T-cell (primary cell): Measurements from ENCODE around the gene TWIST2. TPM values are rescaled to one million over a fixed set of nuclear protein-coding genes. Genes with fewer than 3 reads are reported as not detected.

Experiments
- ATAC-seq, 4 experiments: fragments of 200-7000 bp in 3 of 4; fragments of 150-1000 bp in 1 of 4; cut with Tn5 transposase; replicated peaks in 1 of 4; 1 replicate in 3 of 4; 2 replicates in 1 of 4; pipeline ENCODE4 v1.10.0; 2021; ENCODE audit warnings: moderate library complexity in 3 of 4, mild to moderate bottlenecking in 2 of 4, moderate number of reproducible peaks in 1 of 4
- CTCF ChIA-PET, 2 donors: fragments of 300-600 bp; sonication (Branson Sonifier 250); formaldehyde crosslinking; loops; one replicate each; lab custom pipeline; 2022; ENCODE audit warnings: antibody characterized with exemption in 2 of 2; lab: Charles Lee
- POLR2A ChIA-PET, 2 donors: fragments of 300-600 bp; sonication (Branson Sonifier 250); formaldehyde crosslinking; loops; one replicate each; lab custom pipeline; 2022; ENCODE audit warnings: antibody characterized with exemption in 2 of 2; lab: Charles Lee
- DNase-seq, 35 experiments: peaks; one replicate each; pipeline versions ENCODE4 v3.0.0 to v3.0.0-alpha.2; 2013 to 2023
- H3K27ac ChIP-seq: one replicate; pipeline ENCODE4 v1.5.1; 2013; ENCODE audit warnings: low read length
- H3K27me3 ChIP-seq, 2 experiments: replicated peaks in 1 of 2; 1 replicate in 1 of 2; 2 replicates in 1 of 2; pipeline versions ENCODE4 v1.6.1 to v1.7.0; 2013; ENCODE audit warnings: low read length in 1 of 2, mixed read lengths in 1 of 2; ENCODE audit not compliant: control insufficient read depth in 2 of 2, insufficient read depth in 2 of 2; ENCODE audit errors: extremely low read depth in 1 of 2
- H3K36me3 ChIP-seq, 2 donors: 1 replicate in 1 of 2; 2 replicates in 1 of 2; pipeline versions ENCODE4 v1.6.1 to v1.7.0; 2013; ENCODE audit warnings: low read length in 1 of 2; ENCODE audit not compliant: control insufficient read depth in 2 of 2, insufficient read depth in 1 of 2; ENCODE audit errors: extremely low read depth in 1 of 2
- H3K4me1 ChIP-seq, 2 experiments: 1 replicate in 1 of 2; 2 replicates in 1 of 2; pipeline versions ENCODE4 v1.6.1 to v1.7.0; 2013; ENCODE audit warnings: low read length in 2 of 2, mixed read lengths in 1 of 2; ENCODE audit not compliant: insufficient read depth in 2 of 2, control insufficient read depth in 1 of 2; ENCODE audit errors: extremely low read depth in 1 of 2
- H3K4me3 ChIP-seq, 2 donors: 1 replicate in 1 of 2; 2 replicates in 1 of 2; pipeline versions ENCODE4 v1.5.1 to v1.7.0; 2013; ENCODE audit warnings: mild to moderate bottlenecking in 2 of 2, low read length in 1 of 2, moderate library complexity in 1 of 2; ENCODE audit not compliant: control insufficient read depth in 1 of 2; ENCODE audit errors: extremely low read depth in 1 of 2
- H3K9me3 ChIP-seq: 2 replicates; pipeline ENCODE4 v1.7.0; 2013
- H3K27ac Mint-ChIP-seq, 2 donors: one replicate each; pipeline ENCODE4 v1.8.0; 2020 to 2021; ENCODE audit warnings: mild to moderate bottlenecking in 2 of 2, mixed read lengths in 2 of 2
- H3K27me3 Mint-ChIP-seq, 2 donors: one replicate each; pipeline ENCODE4 v1.8.0; 2021 to 2022; ENCODE audit warnings: mixed read lengths in 2 of 2
- H3K36me3 Mint-ChIP-seq: one replicate; pipeline ENCODE4 v1.8.0; 2021; ENCODE audit warnings: mixed read lengths
- H3K4me1 Mint-ChIP-seq, 3 donors: one replicate each; pipeline ENCODE4 v1.8.0; 2020 to 2022; ENCODE audit warnings: mixed read lengths in 3 of 3, mild to moderate bottlenecking in 1 of 3
- H3K4me3 Mint-ChIP-seq, 3 donors: one replicate each; pipeline ENCODE4 v1.8.0; 2020 to 2022; ENCODE audit warnings: mild to moderate bottlenecking in 3 of 3, mixed read lengths in 3 of 3, moderate library complexity in 3 of 3
- H3K9me3 Mint-ChIP-seq, 3 donors: one replicate each; pipeline ENCODE4 v1.8.0; 2020 to 2022; ENCODE audit warnings: mixed read lengths in 3 of 3
- WGBS: methylation state at CpG from one replicate; pipeline ENCODE4 v1.1.5; 2013; ENCODE audit warnings: missing lambda C conversion rate; ENCODE audit not compliant: insufficient coverage; 5-methylcytosine and 5-hydroxymethylcytosine counted together
- total RNA-seq, 35 experiments: library from RNA in 6 of 35; stranded (reverse) in 6 of 35; fragments of 120-200 nt in 1 of 35; gene quantifications; one replicate each; pipeline versions ENCODE4 v1.2.1 to v1.2.4 and lab custom pipeline; 2013 to 2026

The TWIST2 gene
- total RNA-seq, 5 donors from 2014 or later (not counting 1 experiment from before 2014, with no cell fraction given) = not detected

DNA sequence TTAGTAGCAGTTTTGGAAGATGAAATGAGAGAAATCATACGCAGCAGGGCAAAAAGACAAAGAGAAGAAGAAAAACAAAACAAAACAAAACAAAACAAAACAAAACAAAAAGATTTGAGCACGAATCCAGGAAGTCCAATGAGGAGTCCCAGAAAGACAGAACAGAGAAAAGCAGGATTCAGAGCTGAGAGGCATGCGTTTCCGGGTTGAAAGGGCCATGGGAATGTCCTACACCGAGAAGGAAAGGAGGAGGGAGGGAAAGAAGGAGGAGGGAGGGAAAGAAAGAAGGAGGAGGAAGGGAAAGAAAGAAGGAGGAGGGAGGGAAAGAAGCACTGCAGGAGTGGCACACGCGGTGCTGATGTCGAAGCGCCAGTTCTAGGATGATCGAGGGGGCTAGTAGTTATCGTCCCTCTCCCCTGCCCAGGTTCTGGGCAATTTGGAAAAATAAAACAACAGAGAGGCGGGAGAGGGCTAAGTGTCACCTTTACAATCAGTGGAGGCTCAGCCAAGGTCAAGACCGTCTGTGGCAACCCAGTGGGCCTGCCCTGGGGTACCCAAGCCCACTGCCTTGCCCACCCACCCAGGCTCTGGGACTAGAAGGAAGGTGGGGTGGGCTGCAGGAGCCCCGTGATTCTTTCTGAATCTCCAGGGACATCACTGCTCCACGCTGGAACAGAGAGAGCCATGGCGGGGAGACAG is 68.4 kb downstream of the TWIST2 start:
- ChIA-PET POLR2A (no interaction called here), CTCF (no interaction called here)
- H3K4me3 Mint-ChIP-seq = no peak overlapping the region
- no peaks in the 10 kb centered on the region for H3K9me3 Mint-ChIP-seq
- no peak overlapping the region for H3K27ac ChIP-seq
- WGBS = 85% methylated on average over 11 of the region's 16 CpGs
- no peak overlapping the region for H3K4me3 ChIP-seq
- no peaks in the 10 kb centered on the region for H3K36me3 Mint-ChIP-seq
- no peaks in the 10 kb centered on the region for H3K9me3 ChIP-seq
- ATAC-seq = no peak
- no peak for DNase-seq
- no peaks in the 10 kb centered on the region for H3K36me3 ChIP-seq
- no peak overlapping the region for H3K27ac Mint-ChIP-seq
- peaks cover 13 to 21% of the 10 kb centered on the region in 2 donors for H3K27me3 Mint-ChIP-seq
- no peaks in the 10 kb centered on the region for H3K4me1 ChIP-seq
- H3K4me1 Mint-ChIP-seq = no peaks in the 10 kb centered on the region
- peaks cover 0 to 46% of the 10 kb centered on the region in 2 experiments for H3K27me3 ChIP-seq

DNA sequence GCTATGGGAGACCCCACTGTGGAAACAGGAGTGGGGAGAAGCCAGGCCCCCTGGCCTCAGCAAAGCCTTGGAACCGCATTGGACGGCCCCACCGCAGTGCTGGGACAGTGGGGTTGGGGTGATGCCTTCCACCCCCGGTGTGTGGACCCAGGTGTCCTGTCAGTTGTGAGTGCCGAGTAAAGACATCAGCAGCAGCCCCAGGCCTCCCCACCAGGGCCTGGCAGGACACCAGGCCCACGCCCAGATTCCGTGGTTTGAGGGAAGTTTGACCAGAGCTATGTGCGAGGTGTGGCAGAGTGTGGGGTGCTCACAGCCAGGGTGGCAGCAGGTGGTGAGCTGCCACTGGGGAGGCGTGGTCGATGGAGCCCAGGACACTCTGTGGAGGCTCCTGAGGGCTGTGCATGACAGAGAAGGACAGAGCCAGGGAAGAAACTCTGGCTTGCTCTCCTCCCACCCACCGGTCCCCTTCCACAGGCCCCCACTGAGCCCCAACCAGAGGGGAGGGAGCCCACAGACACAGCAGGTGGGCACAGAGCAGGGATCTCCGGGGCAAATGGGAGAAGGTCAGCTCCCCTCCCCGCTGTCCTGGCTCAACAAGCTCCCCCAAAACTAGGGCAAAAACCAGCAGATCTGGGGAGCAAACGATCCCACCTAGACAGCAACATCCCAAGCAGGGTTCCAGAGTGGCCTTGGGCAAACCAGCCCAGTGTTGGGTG is 69.1 kb downstream of the TWIST2 start:
- ChIA-PET CTCF (no interaction called here), POLR2A (no interaction called here)
- H3K9me3 ChIP-seq = no peaks in the 10 kb centered on the region
- no peak overlapping the region for H3K27ac ChIP-seq
- no peak overlapping the region for H3K4me3 ChIP-seq
- H3K4me3 Mint-ChIP-seq = no peak overlapping the region
- no peaks in the 10 kb centered on the region for H3K36me3 Mint-ChIP-seq
- H3K27ac Mint-ChIP-seq = no peak overlapping the region
- H3K36me3 ChIP-seq = no peaks in the 10 kb centered on the region
- H3K9me3 Mint-ChIP-seq = no peaks in the 10 kb centered on the region
- ATAC-seq = no peak
- 63% methylated on average over 9 of the region's 14 CpGs for WGBS
- H3K4me1 ChIP-seq = no peaks in the 10 kb centered on the region
- H3K27me3 ChIP-seq = peaks cover 0 to 53% of the 10 kb centered on the region in 2 experiments
- no peak for DNase-seq
- peaks cover 17 to 23% of the 10 kb centered on the region in 2 donors for H3K27me3 Mint-ChIP-seq
- H3K4me1 Mint-ChIP-seq = no peaks in the 10 kb centered on the region

DNA sequence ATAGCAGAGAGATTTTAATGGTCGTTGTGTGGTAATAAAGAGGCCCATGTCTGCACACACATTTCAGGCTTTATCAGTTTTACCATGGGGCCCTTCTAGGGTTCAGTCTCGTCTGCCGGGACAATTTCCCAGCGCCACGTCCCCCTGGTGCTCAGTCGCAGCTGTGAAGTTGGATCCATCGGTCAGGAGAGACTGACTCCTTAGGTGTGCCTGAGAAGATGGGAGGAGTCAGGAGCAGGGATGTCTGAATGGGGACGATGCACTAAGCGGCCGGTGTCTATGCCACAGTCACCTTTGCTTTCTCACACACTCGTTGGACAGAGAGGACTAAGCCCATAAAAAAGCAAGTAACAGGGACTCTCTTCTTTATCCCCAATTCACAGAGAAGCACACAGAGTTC is 71.4 kb downstream of the TWIST2 start:
- 60% methylated on average over 4 of the region's 11 CpGs for WGBS
- Mint-ChIP-seq H3K27me3 (peaks cover 20 to 26% of the 10 kb centered on the region in 2 donors), H3K36me3 (no peaks in the 10 kb centered on the region), H3K27ac (no peak overlapping the region), H3K4me1 (no peaks in the 10 kb centered on the region), H3K4me3 (no peak overlapping the region), H3K9me3 (no peaks in the 10 kb centered on the region)
- Histone ChIP-seq H3K4me1 (no peaks in the 10 kb centered on the region), H3K27me3 (peaks cover 0 to 49% of the 10 kb centered on the region in 2 experiments), H3K27ac (no peak overlapping the region), H3K9me3 (no peaks in the 10 kb centered on the region), H3K36me3 (no peaks in the 10 kb centered on the region), H3K4me3 (no peak overlapping the region)
- DNase-seq = no peak
- POLR2A ChIA-PET = no interaction called here
- CTCF ChIA-PET = no interaction called here
- no peak for ATAC-seq

DNA sequence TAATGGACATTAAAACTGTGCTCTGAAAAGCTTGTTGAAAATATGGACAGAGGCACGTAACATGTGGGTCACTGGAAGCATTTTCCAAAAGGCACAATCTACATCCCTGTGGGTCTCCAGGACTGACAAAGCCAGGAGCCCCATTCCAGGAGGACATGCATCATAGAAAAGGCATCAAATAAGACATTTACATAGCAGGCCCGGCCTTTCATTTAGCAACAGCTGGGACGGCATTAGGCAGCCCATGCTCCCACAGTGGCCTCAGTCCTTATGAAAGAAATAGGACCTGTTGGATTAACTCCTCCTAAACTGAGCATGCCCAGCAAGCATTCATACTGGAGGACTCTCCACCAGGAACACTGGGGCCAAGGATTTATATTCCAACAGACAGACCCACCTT is 72.2 kb downstream of the TWIST2 start:
- WGBS = 86% methylated on average over 1 of the region's 3 CpGs

DNA sequence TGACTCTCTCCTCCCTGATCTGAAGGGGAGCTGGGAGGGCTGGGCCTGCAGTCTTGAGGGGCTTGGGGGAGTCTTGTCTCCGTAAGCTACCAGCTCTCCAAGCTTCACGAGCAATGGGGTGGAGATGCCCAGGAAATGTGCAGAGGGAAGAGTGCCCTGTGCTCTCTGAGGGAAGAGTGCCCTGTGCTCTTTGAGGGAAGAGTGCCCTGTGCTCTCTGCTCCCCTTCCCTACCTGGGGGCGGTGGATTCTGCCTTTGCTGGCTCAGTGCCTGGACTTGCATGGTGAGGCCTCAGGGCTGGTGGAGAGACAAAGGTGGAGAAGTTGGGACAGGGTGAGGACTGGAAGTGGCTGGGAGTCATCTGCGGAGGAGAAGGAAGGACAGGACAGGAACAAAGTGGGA is 72.7 kb downstream of the TWIST2 start:
- no peaks in the 10 kb centered on the region for H3K36me3 Mint-ChIP-seq
- Histone ChIP-seq H3K27ac (no peak overlapping the region), H3K4me3 (no peak overlapping the region), H3K9me3 (no peaks in the 10 kb centered on the region), H3K36me3 (no peaks in the 10 kb centered on the region), H3K27me3 (peaks cover 0 to 48% of the 10 kb centered on the region in 2 experiments), H3K4me1 (no peaks in the 10 kb centered on the region)
- CTCF ChIA-PET = no interaction called here
- 42% methylated on average over 2 of the region's 4 CpGs for WGBS
- POLR2A ChIA-PET = no interaction called here
- H3K4me1 Mint-ChIP-seq = no peaks in the 10 kb centered on the region
- no peaks in the 10 kb centered on the region for H3K9me3 Mint-ChIP-seq
- no peak for DNase-seq
- H3K4me3 Mint-ChIP-seq = no peak overlapping the region
- peaks cover 13 to 27% of the 10 kb centered on the region in 2 donors for H3K27me3 Mint-ChIP-seq
- no peak for ATAC-seq
- H3K27ac Mint-ChIP-seq = no peak overlapping the region

More for the DNA sequence above, 72.2 kb downstream of the TWIST2 start:
- Mint-ChIP-seq H3K9me3 (no peaks in the 10 kb centered on the region), H3K4me3 (no peak overlapping the region), H3K36me3 (no peaks in the 10 kb centered on the region), H3K27ac (no peak overlapping the region), H3K27me3 (peaks cover 18 to 28% of the 10 kb centered on the region in 2 donors), H3K4me1 (no peaks in the 10 kb centered on the region)
- ATAC-seq (no peak), DNase-seq (no peak)
- no peaks in the 10 kb centered on the region for H3K36me3 ChIP-seq
- H3K4me3 ChIP-seq = no peak overlapping the region
- H3K27ac ChIP-seq = no peak overlapping the region
- no peaks in the 10 kb centered on the region for H3K9me3 ChIP-seq
- ChIA-PET CTCF (no interaction called here), POLR2A (no interaction called here)
- H3K27me3 ChIP-seq = peaks cover 0 to 50% of the 10 kb centered on the region in 2 experiments
- H3K4me1 ChIP-seq = no peaks in the 10 kb centered on the region

DNA sequence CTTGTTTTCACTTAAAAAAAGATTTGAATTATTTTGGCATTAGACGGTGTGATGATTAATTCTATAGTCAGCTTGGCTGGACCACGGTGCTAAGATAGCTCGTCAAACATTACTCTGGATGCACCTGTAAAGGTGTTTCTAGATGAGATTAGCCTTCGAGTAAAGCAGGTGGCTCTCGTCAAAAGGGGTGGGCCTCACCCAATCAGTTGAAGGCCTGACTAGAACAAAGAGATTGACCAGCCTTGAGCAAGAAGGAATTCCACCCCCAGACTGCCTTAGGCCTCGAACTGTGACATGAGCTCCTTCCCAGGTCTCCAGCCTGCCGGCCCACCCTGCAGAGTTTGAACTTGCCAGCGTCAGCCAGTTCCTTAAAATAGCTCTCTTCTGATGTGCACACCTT is 73.4 kb downstream of the TWIST2 start:
- Mint-ChIP-seq H3K36me3 (no peaks in the 10 kb centered on the region), H3K27me3 (peaks cover 11 to 27% of the 10 kb centered on the region in 2 donors), H3K9me3 (no peaks in the 10 kb centered on the region), H3K27ac (no peak overlapping the region), H3K4me1 (no peaks in the 10 kb centered on the region), H3K4me3 (no peak overlapping the region)
- no peak overlapping the region for H3K4me3 ChIP-seq
- H3K9me3 ChIP-seq = no peaks in the 10 kb centered on the region
- H3K27me3 ChIP-seq = peaks cover 0 to 48% of the 10 kb centered on the region in 2 experiments
- H3K27ac ChIP-seq = no peak overlapping the region
- ATAC-seq = no peak
- 78% methylated on average over 6 of the region's 8 CpGs for WGBS
- ChIA-PET CTCF (no interaction called here), POLR2A (no interaction called here)
- DNase-seq = no peak
- no peaks in the 10 kb centered on the region for H3K4me1 ChIP-seq
- H3K36me3 ChIP-seq = no peaks in the 10 kb centered on the region
